Measurements from ENCODE around the gene C11orf65.

GRCh38 chr11:108508653-108509593 is 41.6 kb upstream of the C11orf65 start:
- TF ChIP-seq, protein P1, sequence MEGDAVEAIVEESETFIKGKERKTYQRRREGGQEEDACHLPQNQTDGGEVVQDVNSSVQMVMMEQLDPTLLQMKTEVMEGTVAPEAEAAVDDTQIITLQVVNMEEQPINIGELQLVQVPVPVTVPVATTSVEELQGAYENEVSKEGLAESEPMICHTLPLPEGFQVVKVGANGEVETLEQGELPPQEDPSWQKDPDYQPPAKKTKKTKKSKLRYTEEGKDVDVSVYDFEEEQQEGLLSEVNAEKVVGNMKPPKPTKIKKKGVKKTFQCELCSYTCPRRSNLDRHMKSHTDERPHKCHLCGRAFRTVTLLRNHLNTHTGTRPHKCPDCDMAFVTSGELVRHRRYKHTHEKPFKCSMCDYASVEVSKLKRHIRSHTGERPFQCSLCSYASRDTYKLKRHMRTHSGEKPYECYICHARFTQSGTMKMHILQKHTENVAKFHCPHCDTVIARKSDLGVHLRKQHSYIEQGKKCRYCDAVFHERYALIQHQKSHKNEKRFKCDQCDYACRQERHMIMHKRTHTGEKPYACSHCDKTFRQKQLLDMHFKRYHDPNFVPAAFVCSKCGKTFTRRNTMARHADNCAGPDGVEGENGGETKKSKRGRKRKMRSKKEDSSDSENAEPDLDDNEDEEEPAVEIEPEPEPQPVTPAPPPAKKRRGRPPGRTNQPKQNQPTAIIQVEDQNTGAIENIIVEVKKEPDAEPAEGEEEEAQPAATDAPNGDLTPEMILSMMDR (IDR thresholded peaks at IDR 0.05; ENCODE audit: low read depth, low read length, missing input control), result no peak
- TF ChIP-seq FOXA2 (IDR thresholded peaks at IDR 0.05) (no peak), HNF4G (IDR thresholded peaks at IDR 0.05) (no peak), RAD21 (IDR thresholded peaks at IDR 0.05) (no peak), JUND (IDR thresholded peaks at IDR 0.05) (no peak), FOXA1 (IDR thresholded peaks at IDR 0.05) (no peak), YY1 (IDR thresholded peaks at IDR 0.05) (no peak), EGR1 (IDR thresholded peaks at IDR 0.05; ENCODE audit: low read depth in 2 of 2) (no peak)
- TF ChIP-seq, protein P2, sequence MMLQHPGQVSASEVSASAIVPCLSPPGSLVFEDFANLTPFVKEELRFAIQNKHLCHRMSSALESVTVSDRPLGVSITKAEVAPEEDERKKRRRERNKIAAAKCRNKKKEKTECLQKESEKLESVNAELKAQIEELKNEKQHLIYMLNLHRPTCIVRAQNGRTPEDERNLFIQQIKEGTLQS (IDR thresholded peaks at IDR 0.05), result no peak
- TF ChIP-seq, protein P3, sequence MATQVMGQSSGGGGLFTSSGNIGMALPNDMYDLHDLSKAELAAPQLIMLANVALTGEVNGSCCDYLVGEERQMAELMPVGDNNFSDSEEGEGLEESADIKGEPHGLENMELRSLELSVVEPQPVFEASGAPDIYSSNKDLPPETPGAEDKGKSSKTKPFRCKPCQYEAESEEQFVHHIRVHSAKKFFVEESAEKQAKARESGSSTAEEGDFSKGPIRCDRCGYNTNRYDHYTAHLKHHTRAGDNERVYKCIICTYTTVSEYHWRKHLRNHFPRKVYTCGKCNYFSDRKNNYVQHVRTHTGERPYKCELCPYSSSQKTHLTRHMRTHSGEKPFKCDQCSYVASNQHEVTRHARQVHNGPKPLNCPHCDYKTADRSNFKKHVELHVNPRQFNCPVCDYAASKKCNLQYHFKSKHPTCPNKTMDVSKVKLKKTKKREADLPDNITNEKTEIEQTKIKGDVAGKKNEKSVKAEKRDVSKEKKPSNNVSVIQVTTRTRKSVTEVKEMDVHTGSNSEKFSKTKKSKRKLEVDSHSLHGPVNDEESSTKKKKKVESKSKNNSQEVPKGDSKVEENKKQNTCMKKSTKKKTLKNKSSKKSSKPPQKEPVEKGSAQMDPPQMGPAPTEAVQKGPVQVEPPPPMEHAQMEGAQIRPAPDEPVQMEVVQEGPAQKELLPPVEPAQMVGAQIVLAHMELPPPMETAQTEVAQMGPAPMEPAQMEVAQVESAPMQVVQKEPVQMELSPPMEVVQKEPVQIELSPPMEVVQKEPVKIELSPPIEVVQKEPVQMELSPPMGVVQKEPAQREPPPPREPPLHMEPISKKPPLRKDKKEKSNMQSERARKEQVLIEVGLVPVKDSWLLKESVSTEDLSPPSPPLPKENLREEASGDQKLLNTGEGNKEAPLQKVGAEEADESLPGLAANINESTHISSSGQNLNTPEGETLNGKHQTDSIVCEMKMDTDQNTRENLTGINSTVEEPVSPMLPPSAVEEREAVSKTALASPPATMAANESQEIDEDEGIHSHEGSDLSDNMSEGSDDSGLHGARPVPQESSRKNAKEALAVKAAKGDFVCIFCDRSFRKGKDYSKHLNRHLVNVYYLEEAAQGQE (IDR thresholded peaks at IDR 0.05), result no peak
